ENCODE results near the gene PIWIL1.

DNA sequence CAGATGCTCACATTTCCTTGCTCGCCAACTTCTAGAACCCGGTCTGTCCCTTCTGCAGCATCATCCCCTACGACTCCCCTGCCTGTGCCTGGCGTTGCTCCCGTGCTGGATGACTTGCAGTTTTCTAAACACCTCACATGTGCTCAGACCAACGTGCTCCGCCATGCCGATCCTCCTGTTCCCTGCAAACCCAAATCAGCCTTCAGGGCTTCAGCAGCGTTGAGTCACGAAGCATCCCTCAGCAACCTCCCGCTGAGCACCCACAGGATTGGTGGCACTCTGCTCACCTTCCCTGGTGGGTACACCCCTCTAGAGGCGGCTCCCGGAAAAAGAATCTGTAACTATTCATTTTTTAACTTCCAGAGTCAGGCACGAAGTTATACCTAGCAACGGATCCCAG is 2.8 kb upstream of the PIWIL1 start:
- TF ChIP-seq POLR2A (IDR thresholded peaks at IDR 0.05): no peak
- TF ChIP-seq POLR2AphosphoS5 (IDR thresholded peaks at IDR 0.05): no peak
- no peak for TF ChIP-seq CTCF (IDR thresholded peaks at IDR 0.05)

Data from gastroesophageal sphincter (tissue), 3 donors.